ENCODE data around the gene NMS.

DNA sequence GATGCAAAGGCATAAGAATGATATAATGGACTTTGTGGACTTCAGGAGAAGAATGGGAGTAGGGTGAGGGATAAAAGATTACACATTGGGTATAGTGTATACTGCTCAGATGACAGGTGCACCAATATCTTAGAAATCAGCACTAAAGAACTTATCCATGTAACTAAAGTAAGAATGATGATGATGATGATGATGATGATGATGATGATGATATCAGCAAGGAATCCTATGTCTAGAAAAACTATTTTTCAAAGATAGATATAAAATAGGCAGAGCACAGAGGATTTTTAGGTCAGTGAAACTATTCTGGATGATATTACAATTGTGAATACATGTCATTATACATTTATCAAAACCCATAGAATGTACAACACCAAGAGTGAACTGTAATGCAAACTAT lies 34.3 kb downstream of the NMS start:
- TF ChIP-seq GATA2 (IDR thresholded peaks at IDR 0.05; ENCODE audit: low read depth, low read length) (no peak), GATA3 (IDR thresholded peaks at IDR 0.05; ENCODE audit: low read depth, low read length) (no peak)

Measured in SH-SY5Y (cell line).